Peyer's patch (tissue), 4 donors: ENCODE measurements around the gene CAMK2D.

Experiments used
- CTCF ChIP-seq, 6 experiments: fragments of 450-650 bp in 4 of 6; fragments of 200-600 bp in 2 of 6; sonication (generic) in 1 of 6; IDR thresholded peaks; one replicate each; pipeline ENCODE4 v1.5.1; 2017 to 2019; ENCODE audit warnings: antibody characterized with exemption in 6 of 6, mild to moderate bottlenecking in 3 of 6, moderate library complexity in 1 of 6
- POLR2A ChIP-seq, 2 donors: fragments of 450-650 bp; IDR thresholded peaks; one replicate each; pipeline ENCODE4 v1.5.1; 2017; ENCODE audit warnings: antibody characterized with exemption in 2 of 2, mild to moderate bottlenecking in 2 of 2, moderate library complexity in 2 of 2

GRCh38 chr4:113447061-113447460 lies 314.5 kb downstream of the CAMK2D start:
- no peak for TF ChIP-seq CTCF (IDR thresholded peaks at IDR 0.05)
- TF ChIP-seq POLR2A (IDR thresholded peaks at IDR 0.05) = no peak
